Right hindlimb (tissue), 1 donor: ENCODE results near the gene KRT4.

Experiments used
- DNase-seq: peaks from one replicate; pipeline ENCODE4 v3.0.0-alpha.2; 2018

KRT4 gene

GRCh38 chr12:52821826-52822660 lies 8.1 kb upstream of the KRT4 start:
- no peak for DNase-seq

- DNase-seq, result no peak
Observed at GRCh38 chr12:52821071-52821730, 7.3 kb upstream of the KRT4 start.

GRCh38 chr12:52820521-52820920 lies 6.6 kb upstream of the KRT4 start:
- DNase-seq, result no peak

- no peak for DNase-seq
Observed at GRCh38 chr12:52819731-52820510, 6.0 kb upstream of the KRT4 start.

DNA sequence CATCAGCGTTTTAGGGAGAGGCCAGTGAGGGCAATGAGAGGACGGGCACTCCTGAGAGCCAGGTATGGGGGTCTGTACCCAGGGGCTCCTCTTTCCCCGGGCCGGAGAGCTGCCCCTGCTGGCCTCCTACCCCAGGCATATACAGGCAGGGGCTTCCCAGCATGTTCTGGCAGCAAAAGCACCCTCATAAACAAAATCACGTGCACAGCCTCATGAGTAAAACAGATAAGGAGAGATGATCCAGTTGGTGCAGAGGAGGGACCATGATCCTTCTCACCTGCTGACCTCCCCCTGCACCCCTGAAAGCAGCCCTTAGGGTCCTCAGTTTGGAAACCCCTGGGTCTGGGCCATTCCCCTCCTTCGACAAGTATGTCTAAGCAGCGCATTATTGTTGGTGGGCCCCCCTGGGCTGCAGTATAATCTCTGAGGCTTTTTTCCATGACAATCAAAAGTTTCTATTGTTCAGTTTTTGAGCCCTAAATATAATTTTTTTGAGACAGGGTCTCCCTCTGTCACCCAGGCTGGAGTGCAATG lies 5.0 kb upstream of the KRT4 start:
- no peak for DNase-seq

DNA sequence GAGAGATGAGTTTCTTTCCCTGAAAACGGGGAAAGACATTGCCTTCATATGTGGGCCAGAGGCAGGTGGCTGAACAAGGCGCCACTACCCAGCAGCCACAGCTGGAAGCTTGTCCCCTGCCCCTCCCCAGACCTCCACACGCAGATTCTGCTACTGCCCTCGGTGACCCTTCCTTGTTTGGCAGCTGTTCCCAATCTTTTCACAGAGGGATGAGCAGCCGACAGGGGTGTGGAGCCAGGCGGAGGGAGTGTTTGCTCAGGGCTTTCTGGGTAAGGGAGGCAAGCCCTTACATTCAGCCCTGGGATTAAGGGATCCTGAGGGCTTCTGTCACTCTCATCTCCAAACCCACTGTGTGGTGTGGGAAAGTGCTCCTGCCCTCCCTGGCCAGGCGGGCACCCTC lies 4.5 kb upstream of the KRT4 start:
- DNase-seq, result no peak

DNA sequence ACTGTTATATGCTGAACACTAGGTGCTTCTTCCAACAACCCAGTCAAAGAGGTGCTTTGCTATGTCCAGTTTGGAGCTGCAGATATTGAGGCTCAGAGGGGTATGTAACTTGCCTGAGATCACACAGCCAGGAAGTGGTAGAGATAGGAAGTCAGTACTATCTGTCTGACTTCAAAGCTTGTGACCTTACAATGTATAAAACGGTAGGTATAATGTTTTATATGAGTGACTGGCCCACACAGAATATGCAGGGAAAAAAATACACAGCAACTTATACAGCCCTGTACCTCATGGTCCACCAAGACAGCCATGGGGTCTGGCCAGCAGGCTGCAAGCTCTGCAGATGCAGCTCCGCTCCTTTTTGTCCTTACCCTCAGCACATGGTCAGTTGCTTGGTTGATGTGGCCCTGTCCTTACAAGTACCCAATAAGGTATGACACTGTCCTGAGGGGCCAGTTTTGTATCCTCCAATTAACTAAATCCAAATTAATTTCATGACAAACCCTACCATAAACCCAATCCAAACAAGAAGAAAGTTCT lies 3.9 kb upstream of the KRT4 start:
- no peak for DNase-seq

DNA sequence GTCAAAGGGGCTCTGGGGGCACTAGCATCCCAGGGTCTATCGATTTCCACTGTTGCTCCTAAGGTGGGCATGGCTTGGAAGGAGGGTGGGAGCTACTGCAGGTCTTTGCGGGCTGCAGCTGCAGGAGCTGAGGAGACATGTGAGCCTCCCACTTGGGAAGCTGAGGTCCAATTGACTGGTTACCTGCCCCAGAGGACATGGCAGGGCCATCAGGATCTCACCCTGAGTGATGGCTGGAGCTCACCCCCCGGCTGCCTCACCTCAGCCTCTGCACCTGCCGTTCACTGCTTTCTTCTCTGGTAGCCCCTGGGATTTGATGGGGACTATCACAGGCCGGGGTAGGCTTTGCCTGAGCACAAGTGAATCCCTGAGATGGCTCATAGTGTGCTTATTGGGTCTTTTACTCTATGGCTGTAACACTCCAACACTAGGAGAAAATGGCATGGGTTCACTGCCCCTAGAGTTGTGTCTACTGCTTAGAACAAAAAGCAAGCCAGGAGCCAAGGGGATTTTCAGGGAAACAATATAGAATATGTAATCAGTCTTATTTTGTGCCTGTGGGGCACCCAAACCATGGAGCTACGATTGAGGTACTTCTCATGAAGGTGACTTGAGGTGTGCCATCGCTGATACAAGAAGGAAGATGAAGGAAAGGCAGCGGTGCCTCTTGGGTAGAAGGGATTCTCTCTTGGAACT lies 3.2 kb upstream of the KRT4 start:
- no peak for DNase-seq

DNA sequence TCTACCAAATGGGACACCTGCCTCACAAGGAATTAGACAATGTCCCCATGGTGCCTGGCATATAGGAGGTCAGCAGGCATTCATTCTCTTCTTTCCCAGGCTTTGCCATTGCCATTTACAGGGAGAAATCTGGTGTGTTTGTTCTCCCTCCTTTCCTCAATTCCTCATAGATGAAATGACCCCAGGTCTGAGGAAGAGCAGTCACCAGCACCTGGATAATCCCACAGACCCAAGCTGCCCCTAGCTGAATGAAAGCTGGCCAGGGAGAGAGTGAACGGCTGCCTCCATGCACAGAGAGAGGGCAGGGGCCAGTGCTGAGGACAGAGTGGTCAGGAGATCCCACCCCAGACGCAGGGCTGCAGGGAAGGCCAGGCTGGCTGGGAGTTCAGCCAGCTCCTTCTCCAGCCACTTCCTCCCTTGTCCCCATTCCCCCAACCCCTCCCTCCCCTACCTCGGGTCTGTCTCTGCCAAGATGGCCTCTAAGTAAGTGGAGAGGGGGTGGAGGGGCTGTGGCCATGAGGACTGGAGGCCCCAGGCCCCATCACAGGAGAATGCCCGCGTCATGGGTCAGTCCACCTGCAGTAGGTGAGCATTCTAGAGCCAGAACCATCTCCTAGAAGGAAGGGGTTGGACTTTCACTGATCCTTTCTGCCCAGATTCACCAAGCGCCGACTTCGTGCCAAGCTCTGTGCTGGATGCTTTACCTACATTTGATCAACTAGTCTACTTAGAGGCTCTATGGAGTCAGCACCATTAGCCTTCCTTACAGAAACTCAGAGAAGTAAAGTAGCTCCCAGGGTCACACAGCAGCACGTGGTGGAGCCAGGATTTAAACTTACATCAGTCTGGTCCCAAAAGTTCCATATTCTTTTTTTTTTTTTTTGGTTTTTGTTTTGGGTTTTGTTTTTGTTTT lies 2.0 kb upstream of the KRT4 start:
- no peak for DNase-seq

GRCh38 chr12:52815161-52815560 lies 1.2 kb upstream of the KRT4 start:
- no peak for DNase-seq

DNA sequence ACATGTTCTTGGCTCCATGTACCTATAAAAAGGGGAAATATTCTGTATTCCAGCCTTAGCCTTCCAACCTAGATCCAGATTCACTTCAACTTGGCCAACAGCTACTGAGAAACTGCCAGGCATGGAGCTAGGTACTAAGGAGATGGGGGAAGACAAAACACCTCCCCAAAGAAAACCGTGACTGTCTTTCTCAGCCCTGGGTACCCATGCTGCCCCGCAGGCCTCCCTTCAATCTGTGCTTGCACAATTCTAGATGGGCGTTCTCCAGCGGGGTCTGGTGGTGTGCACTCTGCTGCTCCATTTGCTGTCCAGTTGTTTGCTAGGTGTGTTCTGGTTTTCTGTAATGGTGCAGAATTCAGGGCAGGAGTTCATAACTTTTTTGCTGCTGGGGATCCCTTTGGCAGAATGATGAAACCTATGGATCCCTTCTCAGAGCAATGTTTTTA lies 817 bp upstream of the KRT4 start:
- DNase-seq, result no peak

GRCh38 chr12:52813203-52813819 lies 605 bp downstream of the KRT4 start:
- no peak for DNase-seq

DNA sequence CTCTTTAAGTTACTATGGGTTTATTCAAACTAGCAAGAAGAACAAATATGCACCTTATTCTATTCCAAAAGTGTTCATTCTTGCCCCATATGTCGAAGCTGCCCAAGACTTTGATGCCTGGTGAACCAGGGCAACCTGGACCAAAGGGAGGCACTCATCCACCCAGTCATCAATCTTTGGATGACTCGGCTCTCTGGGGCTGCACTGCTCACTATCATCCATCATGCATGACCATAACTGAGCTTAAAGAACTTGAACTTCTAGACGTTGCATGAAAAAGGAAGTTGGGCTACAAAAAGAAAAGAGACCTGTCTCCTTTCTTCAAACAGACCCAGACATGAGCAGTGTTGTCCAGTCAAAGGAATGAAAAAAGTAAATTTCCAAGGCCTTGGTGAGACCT lies 1.2 kb downstream of the KRT4 start:
- no peak for DNase-seq

GRCh38 chr12:52812073-52812400 lies 1.9 kb downstream of the KRT4 start:
- no peak for DNase-seq

GRCh38 chr12:52811191-52812072 lies 2.5 kb downstream of the KRT4 start:
- DNase-seq, result no peak

DNA sequence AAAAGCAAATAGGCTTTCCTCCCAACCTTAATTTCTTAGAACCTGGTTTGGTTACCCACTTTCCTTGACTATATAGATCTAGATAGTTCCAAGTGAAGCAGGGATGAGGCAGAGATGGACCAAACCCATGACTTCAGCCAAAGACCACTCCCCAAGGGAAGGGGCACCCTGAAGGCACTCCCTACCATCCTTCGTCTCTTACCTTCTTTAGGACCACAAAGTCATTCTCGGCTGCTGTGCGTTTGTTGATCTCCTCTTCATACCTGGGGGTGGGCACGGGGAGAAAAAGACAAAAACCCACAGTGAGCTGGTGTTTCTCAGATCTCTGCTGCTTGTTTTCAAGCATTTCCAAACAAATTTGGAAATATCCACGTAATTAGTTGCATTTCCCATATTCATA lies 3.4 kb downstream of the KRT4 start:
- no peak for DNase-seq

GRCh38 chr12:52809166-52809565 lies 4.8 kb downstream of the KRT4 start:
- DNase-seq, result no peak

GRCh38 chr12:52808573-52809160 lies 5.2 kb downstream of the KRT4 start:
- no peak for DNase-seq
